Endothelial cell (in vitro differentiated cells): ENCODE data around the gene ANGPTL4. TPM values are rescaled to one million over a fixed set of nuclear protein-coding genes. Genes with fewer than 3 reads are reported as not detected.

ENCODE experiments used
- DNase-seq: peaks from one replicate; pipeline ENCODE4 v3.0.0; 2021; ENCODE audit warnings: low spot score
- H3K27ac Mint-ChIP-seq: one replicate; pipeline ENCODE4 v1.8.0; 2021; ENCODE audit warnings: mixed read lengths, inconsistent platforms; ENCODE audit not compliant: unreplicated experiment
- H3K27me3 Mint-ChIP-seq: one replicate; pipeline ENCODE4 v1.8.0; 2021; ENCODE audit warnings: mild to moderate bottlenecking, moderate library complexity, mixed read lengths, inconsistent platforms; ENCODE audit not compliant: unreplicated experiment
- H3K36me3 Mint-ChIP-seq: one replicate; pipeline ENCODE4 v1.8.0; 2021; ENCODE audit warnings: mild to moderate bottlenecking, low read depth, mixed read lengths, inconsistent platforms; ENCODE audit not compliant: unreplicated experiment
- H3K4me1 Mint-ChIP-seq: one replicate; pipeline ENCODE4 v1.8.0; 2021; ENCODE audit warnings: mild to moderate bottlenecking, mixed read lengths, inconsistent platforms; ENCODE audit not compliant: unreplicated experiment
- H3K4me3 Mint-ChIP-seq: one replicate; pipeline ENCODE4 v1.8.0; 2021; ENCODE audit warnings: mild to moderate bottlenecking, mixed read lengths, inconsistent platforms; ENCODE audit not compliant: unreplicated experiment
- H3K9me3 Mint-ChIP-seq: one replicate; pipeline ENCODE4 v1.8.0; 2021; ENCODE audit warnings: mixed read lengths, inconsistent platforms; ENCODE audit not compliant: unreplicated experiment
- CTCF ChIP-seq: fragments of 200-600 bp; sonication (generic); IDR thresholded peaks from one replicate; pipeline ENCODE4 v1.5.0; 2021; ENCODE audit warnings: antibody characterized with exemption; ENCODE audit not compliant: unreplicated experiment
- total RNA-seq: library from RNA; stranded (reverse); fragmentation: NEBNext Ultra II Directional; extraction: Animal tissue kit (Norgen Biotek cat#: 25700); gene quantifications from one replicate; pipeline ENCODE4 v1.2.1, GENCODE V29; 2021; ENCODE audit not compliant: unreplicated experiment

The ANGPTL4 gene
- total RNA-seq, 1 donor from 2014 or later = 14.3 TPM

- Mint-ChIP-seq H3K4me3 (no peak overlapping the region), H3K4me1 (peaks cover 37% of the 10 kb centered on the region), H3K9me3 (no peaks in the 10 kb centered on the region), H3K27me3 (peaks cover 24% of the 10 kb centered on the region), H3K36me3 (peaks cover 29% of the 10 kb centered on the region), H3K27ac (no peak overlapping the region)
- no peak for TF ChIP-seq CTCF
- DNase-seq = no peak
These were observed 40.2 kb upstream of the ANGPTL4 start for GRCh38 chr19:8323781-8324185.

- H3K4me3 Mint-ChIP-seq = no peak overlapping the region
These were observed 39.5 kb upstream of the ANGPTL4 start for GRCh38 chr19:8324186-8325050.

GRCh38 chr19:8325454-8325853, 38.5 kb upstream of the ANGPTL4 start:
- H3K27me3 Mint-ChIP-seq = peaks cover 18% of the 10 kb centered on the region

More at GRCh38 chr19:8324186-8325050, 39.5 kb upstream of the ANGPTL4 start:
- peaks cover 24% of the 10 kb centered on the region for H3K27me3 Mint-ChIP-seq
- DNase-seq = no peak
- no peaks in the 10 kb centered on the region for H3K9me3 Mint-ChIP-seq
- peaks cover 34% of the 10 kb centered on the region for H3K4me1 Mint-ChIP-seq
- no peak for TF ChIP-seq CTCF
- no peak overlapping the region for H3K27ac Mint-ChIP-seq
- H3K36me3 Mint-ChIP-seq = peaks cover 29% of the 10 kb centered on the region

GRCh38 chr19:8329996-8330395, 34.0 kb upstream of the ANGPTL4 start:
- Mint-ChIP-seq H3K36me3 (peaks cover 32% of the 10 kb centered on the region), H3K4me1 (peaks cover 14% of the 10 kb centered on the region), H3K4me3 (peak overlapping the region; percentile 62), H3K27me3 (peaks cover 27% of the 10 kb centered on the region), H3K9me3 (no peaks in the 10 kb centered on the region), H3K27ac (peak overlapping the region; percentile 5)
- no peak for DNase-seq
- no peak for TF ChIP-seq CTCF

More at GRCh38 chr19:8325454-8325853, 38.5 kb upstream of the ANGPTL4 start:
- Mint-ChIP-seq H3K4me3 (no peak overlapping the region), H3K36me3 (peaks cover 34% of the 10 kb centered on the region), H3K4me1 (peaks cover 30% of the 10 kb centered on the region), H3K9me3 (no peaks in the 10 kb centered on the region), H3K27ac (no peak overlapping the region)
- no peak for DNase-seq
- TF ChIP-seq CTCF = no peak

- Mint-ChIP-seq H3K27me3 (peaks cover 27% of the 10 kb centered on the region), H3K9me3 (no peaks in the 10 kb centered on the region), H3K27ac (no peak overlapping the region), H3K4me1 (peaks cover 17% of the 10 kb centered on the region), H3K4me3 (no peak overlapping the region), H3K36me3 (peaks cover 36% of the 10 kb centered on the region)
- TF ChIP-seq CTCF = no peak
- no peak for DNase-seq
These were observed 32.6 kb upstream of the ANGPTL4 start for GRCh38 chr19:8331263-8331845.
